GM10266 (cell line): ENCODE data around the gene CLEC10A.

ENCODE experiments used
- DNase-seq: peaks from one replicate; pipeline ENCODE4 v3.0.0; 2012; ENCODE audit errors: extremely low spot score
- CTCF ChIP-seq: IDR thresholded peaks from 2 replicates; pipeline ENCODE4 v1.5.1; 2012; ENCODE audit warnings: mild to moderate bottlenecking, low read depth; ENCODE audit not compliant: control insufficient read depth, insufficient read depth; ENCODE audit errors: missing control alignments

The CLEC10A gene

GRCh38 chr17:7041607-7042500 lies 38.2 kb downstream of the CLEC10A start:
- DNase-seq = peak; percentile 53
- no peak for TF ChIP-seq CTCF

GRCh38 chr17:7039832-7040231 lies 40.2 kb downstream of the CLEC10A start:
- TF ChIP-seq CTCF = no peak
- DNase-seq = no peak

GRCh38 chr17:7038025-7038862 lies 41.8 kb downstream of the CLEC10A start:
- no peak for TF ChIP-seq CTCF
- DNase-seq = no peak

GRCh38 chr17:7035591-7036368 lies 44.3 kb downstream of the CLEC10A start, which contains the start of gene SLC16A13:
SLC16A13 (plus strand) TSS chr17:7036015; CDS start chr17:7036383, 368 bp downstream.
- no peak for TF ChIP-seq CTCF
- DNase-seq = peak; percentile 98

- TF ChIP-seq CTCF = no peak
- DNase-seq = no peak
Measured at GRCh38 chr17:7034955-7035590, 45.0 kb downstream of the CLEC10A start.

- DNase-seq = peak; percentile 45
- no peak for TF ChIP-seq CTCF
Measured at GRCh38 chr17:7029659-7030058, 50.4 kb downstream of the CLEC10A start.
